ENCODE measurements around the gene PPP1R36. TPM values are rescaled to one million over a fixed set of nuclear protein-coding genes. Genes with fewer than 3 reads are reported as not detected.
"Not testable (repeated sequence)": the region's sequence is repeated elsewhere in the genome, so short reads cannot be mapped to it uniquely, and the experiment has no call there.

The PPP1R36 gene
- total RNA-seq, 2 experiments from 2014 or later, result 0.19 to 0.31 TPM

- intact Hi-C loops (cut with micrococcal nuclease), result loop anchor here (10.0 kb wide), 2 partner anchors 408 to 1032 kb away; partner anchors contain the start of gene CHURC1
- no peaks in the 10 kb centered on the region for H3K9me3 Mint-ChIP-seq
- peaks cover 18% of the 10 kb centered on the region for H3K36me3 Mint-ChIP-seq
- CTCF ChIA-PET, result interaction anchor here (0.6 to 1.8 kb wide), 2 partner anchors 9 to 34 kb away, joined by 3 to 5 read pairs; partner anchors contain the start of gene HSPA2
- H3K4me3 Mint-ChIP-seq, result peak overlapping the region; percentile 83
- peak overlapping the region; percentile 100 for H3K27ac Mint-ChIP-seq
- no peaks in the 10 kb centered on the region for H3K27me3 Mint-ChIP-seq
- peaks cover 57% of the 10 kb centered on the region for H3K4me1 Mint-ChIP-seq (ENCODE audit: low read depth)
- POLR2A ChIA-PET, result interaction anchor here (0.6 to 2.1 kb wide), 2 partner anchors 119 to 174 kb away, joined by 3 to 7 read pairs; partner anchors contain the start of gene MTHFD1
- no peak for DNase-seq
Measured at GRCh38 chr14:64506721-64507120, 43.0 kb upstream of the PPP1R36 start.

- H3K4me3 Mint-ChIP-seq, result peak overlapping the region; percentile 83
- intact Hi-C loops (cut with micrococcal nuclease), result loop anchor here (10.0 kb wide), 2 partner anchors 407 to 1033 kb away; partner anchors contain the start of gene CHURC1
- no peaks in the 10 kb centered on the region for H3K27me3 Mint-ChIP-seq
- peak overlapping the region; percentile 100 for H3K27ac Mint-ChIP-seq
- H3K4me1 Mint-ChIP-seq (ENCODE audit: low read depth), result peaks cover 57% of the 10 kb centered on the region
- CTCF ChIA-PET, result interaction anchor here (0.6 to 3.9 kb wide), 5 partner anchors 8 to 77 kb away, joined by 3 to 33 read pairs (median 3); no protein-coding TSS in a partner anchor
- peak; percentile 75 for DNase-seq
- no peaks in the 10 kb centered on the region for H3K9me3 Mint-ChIP-seq
- peaks cover 14% of the 10 kb centered on the region for H3K36me3 Mint-ChIP-seq
- POLR2A ChIA-PET, result interaction anchor here (0.6 to 2.1 kb wide), 3 partner anchors 24 to 174 kb away, joined by 3 to 7 read pairs (median 6); partner anchors contain the start of gene MTHFD1
Measured at GRCh38 chr14:64507376-64508156, 42.2 kb upstream of the PPP1R36 start.

DNA sequence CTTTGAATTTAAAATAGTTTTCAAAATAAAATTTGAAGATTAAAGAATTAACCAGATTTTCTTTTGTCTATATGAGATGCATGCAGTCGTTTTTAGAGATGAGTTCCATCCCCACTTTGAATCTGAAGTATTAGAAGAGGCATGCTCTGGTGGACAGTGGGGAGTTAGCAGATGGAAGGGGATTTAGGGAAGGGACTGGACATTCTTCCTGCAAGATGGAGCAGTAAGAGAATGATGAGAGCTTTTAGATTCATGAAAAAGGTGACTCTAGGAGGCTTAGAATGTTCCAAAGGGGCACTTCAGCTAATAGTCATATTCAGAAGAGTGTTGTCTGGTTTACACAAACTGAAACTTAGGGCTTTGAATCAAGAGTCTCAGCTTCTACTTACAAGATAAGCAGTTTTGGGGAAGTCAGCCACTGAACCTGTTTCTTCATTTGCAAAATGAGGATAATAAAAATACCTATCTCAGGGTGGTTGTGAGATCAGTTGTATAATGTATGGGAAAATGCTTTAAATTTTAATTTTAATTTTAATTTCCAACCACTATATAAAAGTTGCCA is 41.5 kb upstream of the PPP1R36 start:
- no peak for DNase-seq
- Mint-ChIP-seq H3K4me3 (peak overlapping the region; percentile 37), H3K36me3 (peaks cover 10% of the 10 kb centered on the region), H3K9me3 (no peaks in the 10 kb centered on the region), H3K27me3 (no peaks in the 10 kb centered on the region), H3K27ac (peak overlapping the region; percentile 100), H3K4me1 (ENCODE audit: low read depth) (peaks cover 57% of the 10 kb centered on the region)
- CTCF ChIA-PET, result interaction anchor here (0.6 to 3.9 kb wide), 7 partner anchors 14 to 736 kb away, joined by 3 to 33 read pairs (median 7); partner anchors contain the start of gene HSPA2
- POLR2A ChIA-PET, result interaction anchor here (1.4 to 2.1 kb wide), 2 partner anchors 25 to 120 kb away, joined by 6 to 7 read pairs; partner anchors contain the start of gene MTHFD1
- intact Hi-C loops (cut with micrococcal nuclease), result loop anchor here (10.0 kb wide), 2 partner anchors 407 to 1033 kb away; partner anchors contain the start of gene CHURC1

- POLR2A ChIA-PET, result interaction anchor here (1.4 to 2.1 kb wide), 2 partner anchors 26 to 121 kb away, joined by 6 to 7 read pairs; partner anchors contain the start of gene MTHFD1
Measured at GRCh38 chr14:64509036-64509435, 40.7 kb upstream of the PPP1R36 start.

GRCh38 chr14:64510825-64511671 is 38.7 kb upstream of the PPP1R36 start:
- H3K4me1 Mint-ChIP-seq (ENCODE audit: low read depth), result peaks cover 70% of the 10 kb centered on the region
- intact Hi-C loops (cut with micrococcal nuclease), result loop anchor here (1.0 kb wide), 1 partner anchor 8 kb away; the partner anchor contains the start of gene ZBTB25
- H3K9me3 Mint-ChIP-seq, result no peaks in the 10 kb centered on the region
- POLR2A ChIA-PET, result interaction anchor here (0.8 to 1.4 kb wide), 5 partner anchors 9 to 173 kb away, joined by 3 to 5 read pairs (median 3); partner anchors contain the start of gene MTHFD1
- H3K4me3 Mint-ChIP-seq, result peak overlapping the region; percentile 50
- DNase-seq, result peak; percentile 74
- peaks cover under 1% of the 10 kb centered on the region for H3K36me3 Mint-ChIP-seq
- peak overlapping the region; percentile 78 for H3K27ac Mint-ChIP-seq
- H3K27me3 Mint-ChIP-seq, result no peaks in the 10 kb centered on the region
- CTCF ChIA-PET, result interaction anchor here (0.5 to 3.9 kb wide), 34 partner anchors 9 to 871 kb away, joined by 3 to 33 read pairs (median 6); partner anchors contain the start of genes HSPA2, MTHFD1 and ZBTB25

More at GRCh38 chr14:64509036-64509435, 40.7 kb upstream of the PPP1R36 start:
- Mint-ChIP-seq H3K4me3 (peak overlapping the region; percentile 33), H3K27ac (peak overlapping the region; percentile 100), H3K27me3 (no peaks in the 10 kb centered on the region), H3K9me3 (no peaks in the 10 kb centered on the region), H3K36me3 (peaks cover 9% of the 10 kb centered on the region), H3K4me1 (ENCODE audit: low read depth) (peaks cover 61% of the 10 kb centered on the region)
- DNase-seq, result no peak
- intact Hi-C loops (cut with micrococcal nuclease), result loop anchor here (10.0 kb wide), 2 partner anchors 406 to 1034 kb away; partner anchors contain the start of gene CHURC1
- CTCF ChIA-PET, result interaction anchor here (1.1 to 3.9 kb wide), 6 partner anchors 9 to 165 kb away, joined by 4 to 33 read pairs (median 10); partner anchors contain the start of gene HSPA2

DNA sequence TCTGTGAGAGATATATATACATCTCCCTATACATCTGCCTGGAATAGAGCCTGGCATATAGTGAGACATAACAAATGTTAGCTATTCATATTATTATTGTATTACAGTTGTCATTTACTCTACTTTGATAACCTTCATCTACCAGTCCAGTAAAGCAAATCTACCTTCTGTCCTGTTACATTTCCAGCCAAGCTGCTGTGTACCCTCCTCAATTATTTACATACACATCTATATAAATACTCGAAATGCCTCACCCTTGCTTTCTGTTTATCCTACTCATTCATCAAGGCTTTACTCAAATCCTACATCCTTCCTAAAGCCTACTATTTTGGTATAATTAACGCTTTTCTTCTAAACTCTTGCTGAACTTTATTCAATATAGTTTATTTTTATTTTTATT is 36.5 kb upstream of the PPP1R36 start:
- Mint-ChIP-seq H3K4me3 (no peak overlapping the region), H3K9me3 (no peaks in the 10 kb centered on the region), H3K36me3 (no peaks in the 10 kb centered on the region), H3K27me3 (no peaks in the 10 kb centered on the region), H3K27ac (no peak overlapping the region), H3K4me1 (ENCODE audit: low read depth) (peaks cover 70% of the 10 kb centered on the region)
- ChIA-PET CTCF (interaction anchor here (0.9 to 3.7 kb wide), 4 partner anchors 8 to 121 kb away, joined by 3 to 29 read pairs (median 16); no protein-coding TSS in a partner anchor), POLR2A (interaction anchor here (1.1 kb wide), 1 partner anchor 90 kb away, joined by 3 read pairs; no protein-coding TSS in a partner anchor)
- intact Hi-C loops (cut with micrococcal nuclease), result no loop called here
- no peak for DNase-seq

GRCh38 chr14:64515053-64515452 is 34.7 kb upstream of the PPP1R36 start:
- POLR2A ChIA-PET, result no interaction called here
- no peaks in the 10 kb centered on the region for H3K9me3 Mint-ChIP-seq
- peaks cover 54% of the 10 kb centered on the region for H3K4me1 Mint-ChIP-seq (ENCODE audit: low read depth)
- H3K27me3 Mint-ChIP-seq, result no peaks in the 10 kb centered on the region
- intact Hi-C loops (cut with micrococcal nuclease), result no loop called here
- DNase-seq, result no peak
- no peaks in the 10 kb centered on the region for H3K36me3 Mint-ChIP-seq
- H3K27ac Mint-ChIP-seq, result no peak overlapping the region
- CTCF ChIA-PET, result interaction anchor here (0.6 to 3.3 kb wide), 5 partner anchors 23 to 975 kb away, joined by 3 to 10 read pairs (median 3); no protein-coding TSS in a partner anchor
- H3K4me3 Mint-ChIP-seq, result no peak overlapping the region

- H3K9me3 Mint-ChIP-seq, result no peaks in the 10 kb centered on the region
- H3K4me1 Mint-ChIP-seq (ENCODE audit: low read depth), result peaks cover 40% of the 10 kb centered on the region
- H3K27ac Mint-ChIP-seq, result no peak overlapping the region
- ChIA-PET POLR2A (interaction anchor here (1.2 kb wide), 1 partner anchor 18 kb away, joined by 3 read pairs; no protein-coding TSS in a partner anchor), CTCF (interaction anchor here (3.3 kb wide), 1 partner anchor 88 kb away, joined by 10 read pairs; no protein-coding TSS in a partner anchor)
- H3K36me3 Mint-ChIP-seq, result no peaks in the 10 kb centered on the region
- intact Hi-C loops (cut with micrococcal nuclease), result no loop called here
- no peaks in the 10 kb centered on the region for H3K27me3 Mint-ChIP-seq
- H3K4me3 Mint-ChIP-seq, result no peak overlapping the region
- no peak for DNase-seq
Measured at GRCh38 chr14:64516969-64517368, 32.8 kb upstream of the PPP1R36 start.

DNA sequence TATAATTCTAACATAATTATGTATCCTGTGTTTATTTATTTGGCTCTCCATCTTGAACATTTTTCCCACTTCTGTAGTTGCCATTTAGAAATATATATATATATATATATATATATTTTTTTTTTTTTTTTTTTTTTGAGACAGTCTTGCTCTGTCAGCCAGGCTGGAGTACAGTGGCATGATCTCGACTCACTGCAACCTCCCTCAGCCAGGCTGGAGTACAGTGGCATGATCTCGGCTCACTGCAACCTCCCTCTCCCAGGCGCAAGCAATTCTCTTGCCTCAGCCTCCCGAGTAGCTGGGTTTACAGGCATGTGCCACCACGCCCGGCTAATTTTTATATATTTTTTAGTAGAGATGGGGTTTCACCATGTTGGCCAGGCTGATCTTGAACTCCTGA is 32.1 kb upstream of the PPP1R36 start:
- peaks cover 37% of the 10 kb centered on the region for H3K4me1 Mint-ChIP-seq (ENCODE audit: low read depth)
- H3K27ac Mint-ChIP-seq; POLR2A ChIA-PET; H3K27me3 Mint-ChIP-seq; H3K9me3 Mint-ChIP-seq; intact Hi-C loops (cut with micrococcal nuclease); H3K4me3 Mint-ChIP-seq; DNase-seq; H3K36me3 Mint-ChIP-seq: not testable (repeated sequence)
- CTCF ChIA-PET, result interaction anchor here (3.3 kb wide), 1 partner anchor 88 kb away, joined by 10 read pairs; no protein-coding TSS in a partner anchor

GRCh38 chr14:64518229-64518628 is 31.5 kb upstream of the PPP1R36 start:
- Mint-ChIP-seq H3K4me1 (ENCODE audit: low read depth) (peaks cover 37% of the 10 kb centered on the region), H3K9me3 (no peaks in the 10 kb centered on the region), H3K27me3 (no peaks in the 10 kb centered on the region), H3K4me3 (no peak overlapping the region), H3K27ac (no peak overlapping the region), H3K36me3 (no peaks in the 10 kb centered on the region)
- ChIA-PET CTCF (interaction anchor here (0.9 to 1.4 kb wide), 3 partner anchors 9 to 22 kb away, joined by 3 to 4 read pairs (median 3); partner anchors contain the start of gene HSPA2), POLR2A (no interaction called here)
- DNase-seq, result no peak
- intact Hi-C loops (cut with micrococcal nuclease), result no loop called here

Measured in activated CD4-positive, alpha-beta memory T cell treated with anti-CD3 and anti-CD28 coated beads for 36 hours (primary cell).